ENCODE measurements around the gene FAM170B.

FAM170B gene

GRCh38 chr10:49118430-49119074, 15.3 kb downstream of the FAM170B start:
- H3K4me1 ChIP-seq (ENCODE audit: insufficient read depth, low read length, severe bottlenecking), result no peaks in the 10 kb centered on the region
- H3K36me3 ChIP-seq (ENCODE audit: insufficient read depth, low read length), result no peaks in the 10 kb centered on the region
- H3K79me2 ChIP-seq (ENCODE audit: insufficient read depth, low read length), result no peaks in the 10 kb centered on the region
- H3K27ac ChIP-seq (ENCODE audit: low read depth, low read length, poor library complexity, severe bottlenecking), result no peak overlapping the region
- H3K9me3 ChIP-seq (ENCODE audit: low read length), result no peaks in the 10 kb centered on the region
- no peaks in the 10 kb centered on the region for H3K9me2 ChIP-seq (ENCODE audit: low read depth, low read length)
- H4K20me1 ChIP-seq (ENCODE audit: insufficient read depth, low read length), result no peaks in the 10 kb centered on the region
- H2AFZ ChIP-seq (ENCODE audit: low read length), result no peak overlapping the region
- no peak overlapping the region for H3K4me3 ChIP-seq (ENCODE audit: low read depth, low read length, poor library complexity, severe bottlenecking)
- no peak overlapping the region for H3K4me2 ChIP-seq (ENCODE audit: low read length)
- H3F3A ChIP-seq (ENCODE audit: insufficient read depth, low read length), result no peaks in the 10 kb centered on the region
- H3K9ac ChIP-seq (ENCODE audit: low read length), result no peak overlapping the region
- TF ChIP-seq EZH2 (IDR thresholded peaks at IDR 0.05; ENCODE audit: borderline replicate concordance, low read length) (no peak), CTCF (IDR thresholded peaks at IDR 0.05; ENCODE audit: low read length) (no peak)
- H3K27me3 ChIP-seq (ENCODE audit: insufficient read depth, low read length), result 0 out of 2 replicates have a peak, but pooled peaks cover 3% of the 10 kb centered on the region

- Histone ChIP-seq H3F3A (ENCODE audit: insufficient read depth, low read length) (no peaks in the 10 kb centered on the region), H3K27me3 (ENCODE audit: insufficient read depth, low read length) (0 out of 2 replicates have a peak, but pooled peaks cover 3% of the 10 kb centered on the region), H3K4me3 (ENCODE audit: low read depth, low read length, poor library complexity, severe bottlenecking) (no peak overlapping the region), H3K9me3 (ENCODE audit: low read length) (no peaks in the 10 kb centered on the region), H3K79me2 (ENCODE audit: insufficient read depth, low read length) (no peaks in the 10 kb centered on the region), H2AFZ (ENCODE audit: low read length) (no peak overlapping the region), H3K27ac (ENCODE audit: low read depth, low read length, poor library complexity, severe bottlenecking) (no peak overlapping the region), H3K9me2 (ENCODE audit: low read depth, low read length) (no peaks in the 10 kb centered on the region), H3K36me3 (ENCODE audit: insufficient read depth, low read length) (no peaks in the 10 kb centered on the region), H3K4me2 (ENCODE audit: low read length) (no peak overlapping the region), H3K4me1 (ENCODE audit: insufficient read depth, low read length, severe bottlenecking) (no peaks in the 10 kb centered on the region), H3K9ac (ENCODE audit: low read length) (no peak overlapping the region), H4K20me1 (ENCODE audit: insufficient read depth, low read length) (no peaks in the 10 kb centered on the region)
- TF ChIP-seq CTCF (IDR thresholded peaks at IDR 0.05; ENCODE audit: low read length), result no peak
- TF ChIP-seq EZH2 (IDR thresholded peaks at IDR 0.05; ENCODE audit: borderline replicate concordance, low read length), result no peak
Measured at GRCh38 chr10:49117376-49118070, 16.3 kb downstream of the FAM170B start.

GRCh38 chr10:49116509-49117375, 17.1 kb downstream of the FAM170B start:
- no peaks in the 10 kb centered on the region for H3K9me2 ChIP-seq (ENCODE audit: low read depth, low read length)
- H4K20me1 ChIP-seq (ENCODE audit: insufficient read depth, low read length), result no peaks in the 10 kb centered on the region
- H2AFZ ChIP-seq (ENCODE audit: low read length), result no peak overlapping the region
- TF ChIP-seq EZH2 (IDR thresholded peaks at IDR 0.05; ENCODE audit: borderline replicate concordance, low read length) (no peak), CTCF (IDR thresholded peaks at IDR 0.05; ENCODE audit: low read length) (no peak)
- 0 out of 2 replicates have a peak, but pooled peaks cover 3% of the 10 kb centered on the region for H3K27me3 ChIP-seq (ENCODE audit: insufficient read depth, low read length)
- H3K9ac ChIP-seq (ENCODE audit: low read length), result no peak overlapping the region
- H3K27ac ChIP-seq (ENCODE audit: low read depth, low read length, poor library complexity, severe bottlenecking), result no peak overlapping the region
- H3K9me3 ChIP-seq (ENCODE audit: low read length), result no peaks in the 10 kb centered on the region
- no peaks in the 10 kb centered on the region for H3K4me1 ChIP-seq (ENCODE audit: insufficient read depth, low read length, severe bottlenecking)
- H3K79me2 ChIP-seq (ENCODE audit: insufficient read depth, low read length), result no peaks in the 10 kb centered on the region
- H3K36me3 ChIP-seq (ENCODE audit: insufficient read depth, low read length), result no peaks in the 10 kb centered on the region
- H3K4me3 ChIP-seq (ENCODE audit: low read depth, low read length, poor library complexity, severe bottlenecking), result no peak overlapping the region
- no peaks in the 10 kb centered on the region for H3F3A ChIP-seq (ENCODE audit: insufficient read depth, low read length)
- no peak overlapping the region for H3K4me2 ChIP-seq (ENCODE audit: low read length)

Data from OCI-LY1 (cell line).